ENCODE data around the gene FLNC. TPM values are rescaled to one million over a fixed set of nuclear protein-coding genes. Genes with fewer than 3 reads are reported as not detected.

The FLNC gene
- total RNA-seq, 1 experiment from 2014 or later: 128 TPM

- intact Hi-C loops (cut with micrococcal nuclease; ENCODE audit: unreplicated experiment): loop anchor here (5.0 kb wide), 2 partner anchors 42 to 92 kb away; partner anchors contain the start of gene FLNC
- H3K27me3 Mint-ChIP-seq (ENCODE audit: insufficient read depth, unreplicated experiment): peaks cover 10% of the 10 kb centered on the region
- no peaks in the 10 kb centered on the region for H3K9me3 Mint-ChIP-seq (ENCODE audit: unreplicated experiment)
- ChIA-PET POLR2A (interaction anchor here (0.9 kb wide), 1 partner anchor 36 kb away, joined by 5 read pairs; no protein-coding TSS in a partner anchor), CTCF (no interaction called here)
- Histone ChIP-seq H3K36me3 (ENCODE audit: control insufficient read depth, insufficient read depth, low read length) (no peaks in the 10 kb centered on the region), H3K4me3 (ENCODE audit: low read depth, low read length) (peak overlapping the region; percentile 82), H3K4me1 (no peaks in the 10 kb centered on the region), H3K9me3 (no peaks in the 10 kb centered on the region), H3K27me3 (replicated peaks; ENCODE audit: control insufficient read depth, insufficient read depth, low read length) (peaks cover 1% of the 10 kb centered on the region)
- no peak overlapping the region for H3K27ac Mint-ChIP-seq (ENCODE audit: unreplicated experiment)
- no peak for DNase-seq
- no TSS peak for BruUV-seq (replicated peaks)
- no peaks in the 10 kb centered on the region for H3K4me1 Mint-ChIP-seq (ENCODE audit: low read depth, unreplicated experiment)
- H3K4me3 Mint-ChIP-seq (ENCODE audit: unreplicated experiment): peak overlapping the region; percentile 85
- no peaks in the 10 kb centered on the region for H3K36me3 Mint-ChIP-seq (ENCODE audit: insufficient read depth, unreplicated experiment)
- no peak for TF ChIP-seq CTCF (IDR thresholded peaks at IDR 0.05; ENCODE audit: insufficient read depth in 1 of 2, low read depth in 1 of 2, low read length in 1 of 2, severe bottlenecking in 1 of 2, unreplicated experiment in 1 of 2)
Measured at GRCh38 chr7:128790315-128791041, 39.7 kb upstream of the FLNC start.

- H3K4me3 Mint-ChIP-seq (ENCODE audit: unreplicated experiment): peak within 1 kb of the TSS; percentile 85
- no peak within 1 kb of the TSS for H3K27ac Mint-ChIP-seq (ENCODE audit: unreplicated experiment)
- DNase-seq: peak; percentile 75 to 78
- no peaks in the 10 kb centered on the region for H3K9me3 Mint-ChIP-seq (ENCODE audit: unreplicated experiment)
- intact Hi-C loops (cut with micrococcal nuclease; ENCODE audit: unreplicated experiment): loop anchor here (5.0 kb wide), 2 partner anchors 41 to 91 kb away; partner anchors contain the start of gene FLNC
- no peaks in the 10 kb centered on the region for H3K36me3 ChIP-seq (ENCODE audit: control insufficient read depth, insufficient read depth, low read length)
- no TSS peak for BruUV-seq (replicated peaks)
- peaks cover 1% of the 10 kb centered on the region for H3K27me3 ChIP-seq (replicated peaks; ENCODE audit: control insufficient read depth, insufficient read depth, low read length)
- ChIA-PET POLR2A (interaction anchor here (0.9 kb wide), 1 partner anchor 36 kb away, joined by 5 read pairs; no protein-coding TSS in a partner anchor), CTCF (no interaction called here)
- no peaks in the 10 kb centered on the region for H3K9me3 ChIP-seq
- H3K4me1 ChIP-seq: no peaks in the 10 kb centered on the region
- peaks cover 7% of the 10 kb centered on the region for H3K27me3 Mint-ChIP-seq (ENCODE audit: insufficient read depth, unreplicated experiment)
- peak within 1 kb of the TSS; percentile 82 for H3K4me3 ChIP-seq (ENCODE audit: low read depth, low read length)
- no peak for TF ChIP-seq CTCF (IDR thresholded peaks at IDR 0.05; ENCODE audit: insufficient read depth in 1 of 2, low read depth in 1 of 2, low read length in 1 of 2, severe bottlenecking in 1 of 2, unreplicated experiment in 1 of 2)
- H3K36me3 Mint-ChIP-seq (ENCODE audit: insufficient read depth, unreplicated experiment): no peaks in the 10 kb centered on the region
- H3K4me1 Mint-ChIP-seq (ENCODE audit: low read depth, unreplicated experiment): no peaks in the 10 kb centered on the region
Measured at GRCh38 chr7:128791121-128791971, 38.9 kb upstream of the FLNC start, which contains the start of gene CCDC136. Gene CCDC136, plus strand, starts transcription at chr7:128791968. Its CDS starts 444 bp downstream, at chr7:128792412.

- Mint-ChIP-seq H3K36me3 (ENCODE audit: insufficient read depth, unreplicated experiment) (no peaks in the 10 kb centered on the region), H3K9me3 (ENCODE audit: unreplicated experiment) (no peaks in the 10 kb centered on the region), H3K4me3 (ENCODE audit: unreplicated experiment) (peak overlapping the region; percentile 85), H3K27me3 (ENCODE audit: insufficient read depth, unreplicated experiment) (peaks cover 7% of the 10 kb centered on the region), H3K4me1 (ENCODE audit: low read depth, unreplicated experiment) (no peaks in the 10 kb centered on the region), H3K27ac (ENCODE audit: unreplicated experiment) (no peak overlapping the region)
- ChIA-PET POLR2A (no interaction called here), CTCF (no interaction called here)
- no peak for TF ChIP-seq CTCF (IDR thresholded peaks at IDR 0.05; ENCODE audit: insufficient read depth in 1 of 2, low read depth in 1 of 2, low read length in 1 of 2, severe bottlenecking in 1 of 2, unreplicated experiment in 1 of 2)
- no TSS peak for BruUV-seq (replicated peaks)
- Histone ChIP-seq H3K4me3 (ENCODE audit: low read depth, low read length) (peak overlapping the region; percentile 82), H3K9me3 (no peaks in the 10 kb centered on the region), H3K4me1 (no peaks in the 10 kb centered on the region), H3K27me3 (replicated peaks; ENCODE audit: control insufficient read depth, insufficient read depth, low read length) (peaks cover 1% of the 10 kb centered on the region), H3K36me3 (ENCODE audit: control insufficient read depth, insufficient read depth, low read length) (no peaks in the 10 kb centered on the region)
- no peak for DNase-seq
- intact Hi-C loops (cut with micrococcal nuclease; ENCODE audit: unreplicated experiment): loop anchor here (5.0 kb wide), 2 partner anchors 40 to 90 kb away; partner anchors contain the start of gene FLNC
Measured at GRCh38 chr7:128791972-128792327, 38.3 kb upstream of the FLNC start.

All from Caco-2 (cell line).